IMR-90 (cell line): ENCODE data around the gene ROBO3. TPM values are rescaled to one million over a fixed set of nuclear protein-coding genes. Genes with fewer than 3 reads are reported as not detected.
A peak's percentile ranks its signal among the peaks of the same experiment; 100 is the strongest.

Experiments used
- ATAC-seq: fragments of 200-7000 bp; cut with Tn5 transposase; 2 replicates; pipeline ENCODE4 v1.9.1; 2020; ENCODE audit warnings: low read depth, mild to moderate bottlenecking, moderate library complexity
- BruUV-seq: library from RNA; stranded (reverse); fragments of 400-500 nt; replicated peaks from 2 replicates; lab custom pipeline; 2021; lab: Mats Ljungman, UMichigan
- CTCF ChIA-PET: fragments of 300-600 bp; formaldehyde crosslinking; extraction: SDS; loops from one replicate; lab custom pipeline; 2021; ENCODE audit warnings: antibody characterized with exemption; lab: Yijun Ruan, JAX
- POLR2A ChIA-PET: fragments of 300-600 bp; sonication (Branson Sonifier 250); formaldehyde crosslinking; loops from one replicate; lab custom pipeline; 2022; ENCODE audit warnings: antibody characterized with exemption; ENCODE audit not compliant: unreplicated experiment; lab: Charles Lee
- DNase-seq: peaks from one replicate; pipeline ENCODE4 v3.0.0; 2013
- H2AFZ ChIP-seq: replicated peaks from 2 replicates; pipeline ENCODE3; 2013; ENCODE audit warnings: low read length, mild to moderate bottlenecking; ENCODE audit not compliant: poor library complexity
- H2AK5ac ChIP-seq: 2 replicates; pipeline ENCODE4 v1.6.1; 2013; ENCODE audit warnings: low read depth, low read length, inconsistent platforms
- H2AK9ac ChIP-seq: replicated peaks from 2 replicates; pipeline ENCODE3; 2013; ENCODE audit warnings: mild to moderate bottlenecking, low read depth, low read length, moderate library complexity; ENCODE audit not compliant: poor library complexity
- H2BK120ac ChIP-seq: 2 replicates; pipeline ENCODE4 v1.6.1; 2013; ENCODE audit warnings: low read depth, low read length, inconsistent platforms
- H2BK15ac ChIP-seq: 3 replicates; pipeline ENCODE4 v1.6.1; 2013; ENCODE audit warnings: low read depth, low read length, inconsistent platforms
- H2BK20ac ChIP-seq: 2 replicates; pipeline ENCODE4 v1.6.1; 2013; ENCODE audit warnings: low read depth, mild to moderate bottlenecking, inconsistent platforms, low read length, moderate library complexity
- H2BK5ac ChIP-seq: 2 replicates; pipeline ENCODE4 v1.6.1; 2013; ENCODE audit warnings: mild to moderate bottlenecking, low read depth, low read length, inconsistent platforms; ENCODE audit not compliant: poor library complexity, severe bottlenecking
- H3K14ac ChIP-seq: replicated peaks from 2 replicates; pipeline ENCODE4 v1.6.1; 2013; ENCODE audit warnings: low read depth, low read length, inconsistent platforms
- H3K18ac ChIP-seq: 2 replicates; pipeline ENCODE4 v1.6.1; 2013; ENCODE audit warnings: low read depth, low read length, control low read depth
- H3K23ac ChIP-seq: 2 replicates; pipeline ENCODE4 v1.6.1; 2013; ENCODE audit warnings: low read depth, low read length, inconsistent platforms
- H3K27ac ChIP-seq: 2 replicates; pipeline ENCODE4 v1.5.1; 2013; ENCODE audit warnings: mild to moderate bottlenecking, control low read depth, low read length; ENCODE audit not compliant: insufficient read depth
- H3K27me3 ChIP-seq: 2 replicates; pipeline ENCODE4 v1.6.1; 2013; ENCODE audit warnings: low read length; ENCODE audit not compliant: control insufficient read depth, insufficient read depth
- H3K36me3 ChIP-seq: 2 replicates; pipeline ENCODE4 v1.6.1; 2013; ENCODE audit warnings: low read length, mixed read lengths; ENCODE audit not compliant: control insufficient read depth, insufficient read depth
- H3K4ac ChIP-seq: 2 replicates; pipeline ENCODE4 v1.6.1; 2013; ENCODE audit warnings: low read depth, low read length, inconsistent platforms
- H3K4me1 ChIP-seq: 2 replicates; pipeline ENCODE4 v1.6.1; 2013; ENCODE audit warnings: low read length, mixed read lengths; ENCODE audit not compliant: control insufficient read depth, insufficient read depth
- H3K4me2 ChIP-seq: 2 replicates; pipeline ENCODE4 v1.6.1; 2013; ENCODE audit warnings: low read depth, mild to moderate bottlenecking, control low read depth, low read length, moderate library complexity
- H3K4me3 ChIP-seq: 2 replicates; pipeline ENCODE4 v1.5.1; 2013; ENCODE audit warnings: low read depth, mild to moderate bottlenecking, control low read depth, low read length, moderate library complexity; ENCODE audit not compliant: insufficient read depth
- H3K56ac ChIP-seq: 2 replicates; pipeline ENCODE4 v1.6.1; 2013; ENCODE audit warnings: low read length, inconsistent platforms; ENCODE audit not compliant: insufficient read depth; ENCODE audit errors: extremely low read depth
- H3K79me1 ChIP-seq, 2 experiments: 2 replicates each; pipeline ENCODE4 v1.6.1; 2013; ENCODE audit warnings: low read length in 2 of 2, inconsistent platforms in 1 of 2, low read depth in 1 of 2
- H3K9ac ChIP-seq: 2 replicates; pipeline ENCODE4 v1.6.1; 2013; ENCODE audit warnings: low read depth, low read length, control low read depth
- H3K9me1 ChIP-seq: 2 replicates; pipeline ENCODE4 v1.6.1; 2013; ENCODE audit warnings: low read length, inconsistent platforms; ENCODE audit not compliant: insufficient read depth
- H3K9me3 ChIP-seq: 2 replicates; pipeline ENCODE4 v1.6.1; 2013; ENCODE audit warnings: low read length; ENCODE audit not compliant: control insufficient read depth, insufficient read depth
- H4K20me1 ChIP-seq: 2 replicates; pipeline ENCODE4 v1.6.1; 2013; ENCODE audit warnings: low read length, inconsistent platforms; ENCODE audit not compliant: insufficient read depth
- H4K5ac ChIP-seq: 2 replicates; pipeline ENCODE4 v1.6.1; 2013; ENCODE audit warnings: mild to moderate bottlenecking, low read depth, low read length, control low read depth
- H4K8ac ChIP-seq, 2 experiments: 2 replicates each; pipeline ENCODE4 v1.6.1; 2013; ENCODE audit warnings: low read depth in 2 of 2, low read length in 2 of 2, control low read depth in 1 of 2, inconsistent platforms in 1 of 2
- H4K91ac ChIP-seq: 2 replicates; pipeline ENCODE4 v1.6.1; 2013; ENCODE audit warnings: low read depth, low read length, inconsistent platforms; ENCODE audit not compliant: insufficient read depth
- CEBPB ChIP-seq: IDR thresholded peaks from 2 replicates; pipeline ENCODE4 v1.6.1; 2012; ENCODE audit warnings: low read depth, low read length, improper control_type of control experiment
- WGBS, 2 experiments: methylation state at CpG; one replicate each; pipeline versions ENCODE4 v1.1.5 to v1.1.7; 2013; ENCODE audit warnings: missing lambda C conversion rate in 2 of 2; ENCODE audit not compliant: insufficient read length in 1 of 2; ENCODE audit errors: extremely low coverage in 2 of 2; 5-methylcytosine and 5-hydroxymethylcytosine counted together
- dilution Hi-C: fragments of 300-500 bp; cut with HindIII; formaldehyde crosslinking; loops from one replicate; pipeline ENCODE4 v1.14.3; 2018; ENCODE audit warnings: low sequenced_read_pairs; ENCODE audit not compliant: unreplicated experiment
- in situ Hi-C: fragments of 300-500 bp; cut with MboI; formaldehyde crosslinking; loops from 3 replicates; pipeline ENCODE4 v1.14.3; 2019; ENCODE audit warnings: low sequenced_read_pairs, inconsistent platforms, mixed read lengths
- intact Hi-C: fragments of 100-400 bp; cut with micrococcal nuclease; formaldehyde crosslinking; loops from 2 replicates; pipeline ENCODE4 v1.10.0; 2022
- polyA plus RNA-seq, 3 experiments: library from polyadenylated mRNA; depleted of rRNA; stranded (reverse); fragments of >200 nt; gene quantifications; 2 replicates each; pipeline ENCODE4 v1.2.3, GENCODE V29; 2012; ENCODE audit warnings: low replicate concordance in 1 of 3
- total RNA-seq: library from RNA; depleted of rRNA; stranded (reverse); fragments of >200 nt; gene quantifications from 2 replicates; pipeline ENCODE4 v1.2.3, GENCODE V29; 2012
- TF ChIP-seq, protein P1 (sequence below): fragments of 150-350 bp; IDR thresholded peaks from 2 replicates; pipeline ENCODE4 v1.6.1; 2017; ENCODE audit warnings: mild to moderate bottlenecking, antibody characterized with exemption, low read length, low read depth

ROBO3 gene
- total and polyA plus RNA-seq, 2 of the 4 experiments (the other 2 are of a cell fraction), result 12.0 to 54.1 TPM

GRCh38 chr11:124902616-124903015 lies 37.4 kb downstream of the ROBO3 start:
- ChIA-PET CTCF (no interaction called here), POLR2A (no interaction called here)
- Histone ChIP-seq H3K56ac (no peak overlapping the region), H2AK5ac (no peak overlapping the region), H2BK15ac (no peak overlapping the region), H2BK5ac (no peak overlapping the region), H3K27me3 (no peaks in the 10 kb centered on the region), H4K5ac (no peak overlapping the region), H3K9me1 (peaks cover 30% of the 10 kb centered on the region), H2AK9ac (no peak overlapping the region), H3K14ac (no peak overlapping the region), H3K79me1 (peaks cover 7 to 28% of the 10 kb centered on the region in 2 experiments; a peak in 3 of 4 replicates), H3K9me3 (no peaks in the 10 kb centered on the region), H4K91ac (no peak overlapping the region), H3K4me3 (no peak overlapping the region), H2BK120ac (no peak overlapping the region), H4K8ac (no peak overlapping the region), H3K4me2 (no peak overlapping the region), H4K20me1 (no peaks in the 10 kb centered on the region), H3K9ac (no peak overlapping the region), H3K23ac (no peak overlapping the region), H3K18ac (no peak overlapping the region), H3K27ac (no peak overlapping the region), H2AFZ (no peak overlapping the region), H3K36me3 (no peaks in the 10 kb centered on the region), H3K4ac (no peak overlapping the region), H2BK20ac (no peak overlapping the region), H3K4me1 (peaks cover 28% of the 10 kb centered on the region)
- intact Hi-C loops (no loop called here), in situ Hi-C loops (no loop called here), dilution Hi-C loops (no loop called here)
- WGBS, 2 experiments, result no CpG with 5 or more reads among the region's 1 CpG
- DNase-seq, result peak; percentile 40
- TF ChIP-seq, protein P1, sequence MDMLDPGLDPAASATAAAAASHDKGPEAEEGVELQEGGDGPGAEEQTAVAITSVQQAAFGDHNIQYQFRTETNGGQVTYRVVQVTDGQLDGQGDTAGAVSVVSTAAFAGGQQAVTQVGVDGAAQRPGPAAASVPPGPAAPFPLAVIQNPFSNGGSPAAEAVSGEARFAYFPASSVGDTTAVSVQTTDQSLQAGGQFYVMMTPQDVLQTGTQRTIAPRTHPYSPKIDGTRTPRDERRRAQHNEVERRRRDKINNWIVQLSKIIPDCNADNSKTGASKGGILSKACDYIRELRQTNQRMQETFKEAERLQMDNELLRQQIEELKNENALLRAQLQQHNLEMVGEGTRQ, result no peak
- peak; percentile 82 for TF ChIP-seq CEBPB
- no peak for ATAC-seq
- BruUV-seq, result no TSS peak
